BE2C (cell line): ENCODE data around the gene COIL.

Experiments used
- DNase-seq: peaks from one replicate; pipeline ENCODE4 v3.0.0-alpha.2; 2020
- H3K27me3 ChIP-seq: fragments of 250-450 bp; sonication (Bioruptor Pico); 2 replicates; pipeline ENCODE4 v1.5.1; 2020; ENCODE audit warnings: mild to moderate bottlenecking
- H3K36me3 ChIP-seq: fragments of 250-450 bp; sonication (Bioruptor Pico); 2 replicates; pipeline ENCODE4 v1.5.1; 2020; ENCODE audit warnings: mild to moderate bottlenecking
- H3K4me1 ChIP-seq: fragments of 250-450 bp; sonication (Bioruptor Pico); 2 replicates; pipeline ENCODE4 v1.5.1; 2020
- H3K4me3 ChIP-seq: 2 replicates; pipeline ENCODE4 v1.5.1; 2011; ENCODE audit warnings: low read depth, low read length
- H3K9me3 ChIP-seq: fragments of 250-450 bp; sonication (Bioruptor Pico); 2 replicates; pipeline ENCODE4 v1.5.1; 2020
- TF ChIP-seq, protein P1 (sequence below): IDR thresholded peaks from 2 replicates; pipeline ENCODE4 v1.5.1; 2012; ENCODE audit warnings: mild to moderate bottlenecking, low read depth, low read length

COIL gene

GRCh38 chr17:56913867-56914580 lies 46.8 kb downstream of the COIL start, which contains the start of gene TRIM25:
Gene TRIM25, minus strand, starts transcription at chr17:56914049. Its CDS starts 61 bp downstream, at chr17:56913988.
- Histone ChIP-seq H3K9me3 (no peaks in the 10 kb centered on the region), H3K4me3 (peak within 1 kb of the TSS; percentile 92), H3K36me3 (no peaks in the 10 kb centered on the region), H3K27me3 (no peaks in the 10 kb centered on the region), H3K4me1 (0 out of 2 replicates have a peak, but pooled peaks cover 4% of the 10 kb centered on the region)
- TF ChIP-seq, protein P1, sequence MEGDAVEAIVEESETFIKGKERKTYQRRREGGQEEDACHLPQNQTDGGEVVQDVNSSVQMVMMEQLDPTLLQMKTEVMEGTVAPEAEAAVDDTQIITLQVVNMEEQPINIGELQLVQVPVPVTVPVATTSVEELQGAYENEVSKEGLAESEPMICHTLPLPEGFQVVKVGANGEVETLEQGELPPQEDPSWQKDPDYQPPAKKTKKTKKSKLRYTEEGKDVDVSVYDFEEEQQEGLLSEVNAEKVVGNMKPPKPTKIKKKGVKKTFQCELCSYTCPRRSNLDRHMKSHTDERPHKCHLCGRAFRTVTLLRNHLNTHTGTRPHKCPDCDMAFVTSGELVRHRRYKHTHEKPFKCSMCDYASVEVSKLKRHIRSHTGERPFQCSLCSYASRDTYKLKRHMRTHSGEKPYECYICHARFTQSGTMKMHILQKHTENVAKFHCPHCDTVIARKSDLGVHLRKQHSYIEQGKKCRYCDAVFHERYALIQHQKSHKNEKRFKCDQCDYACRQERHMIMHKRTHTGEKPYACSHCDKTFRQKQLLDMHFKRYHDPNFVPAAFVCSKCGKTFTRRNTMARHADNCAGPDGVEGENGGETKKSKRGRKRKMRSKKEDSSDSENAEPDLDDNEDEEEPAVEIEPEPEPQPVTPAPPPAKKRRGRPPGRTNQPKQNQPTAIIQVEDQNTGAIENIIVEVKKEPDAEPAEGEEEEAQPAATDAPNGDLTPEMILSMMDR: no peak
- DNase-seq: peak; percentile 93

GRCh38 chr17:56913353-56913866 lies 47.4 kb downstream of the COIL start:
- H3K36me3 ChIP-seq: no peaks in the 10 kb centered on the region
- H3K4me1 ChIP-seq: 0 out of 2 replicates have a peak, but pooled peaks cover 4% of the 10 kb centered on the region
- TF ChIP-seq, protein P1: no peak
- H3K4me3 ChIP-seq: peak overlapping the region; percentile 92
- no peaks in the 10 kb centered on the region for H3K27me3 ChIP-seq
- DNase-seq: peak; percentile 32
- no peaks in the 10 kb centered on the region for H3K9me3 ChIP-seq

DNA sequence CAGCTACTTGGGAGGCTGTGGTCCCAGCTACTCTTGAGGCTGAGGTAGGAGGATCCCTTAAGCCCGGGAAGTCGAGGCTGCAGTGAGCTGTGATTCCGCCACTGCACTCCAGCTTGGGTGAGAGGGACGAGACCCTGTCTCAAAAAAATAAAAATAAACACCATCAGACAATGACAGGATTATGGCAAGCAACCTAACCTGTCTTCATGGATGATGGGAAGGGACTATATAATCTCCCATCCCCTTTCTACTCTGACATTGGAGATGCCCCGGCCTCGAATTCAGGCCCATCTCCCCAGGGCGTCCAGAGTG lies 47.9 kb downstream of the COIL start:
- no peaks in the 10 kb centered on the region for H3K9me3 ChIP-seq
- DNase-seq: no peak
- no peaks in the 10 kb centered on the region for H3K36me3 ChIP-seq
- no peaks in the 10 kb centered on the region for H3K27me3 ChIP-seq
- H3K4me1 ChIP-seq: 0 out of 2 replicates have a peak, but pooled peaks cover 4% of the 10 kb centered on the region
- TF ChIP-seq, protein P1: no peak
- peak overlapping the region; percentile 92 for H3K4me3 ChIP-seq

- DNase-seq: no peak
- TF ChIP-seq, protein P1: no peak
- H3K27me3 ChIP-seq: no peaks in the 10 kb centered on the region
- no peaks in the 10 kb centered on the region for H3K9me3 ChIP-seq
- H3K4me3 ChIP-seq: peak overlapping the region; percentile 92
- H3K36me3 ChIP-seq: no peaks in the 10 kb centered on the region
- H3K4me1 ChIP-seq: 0 out of 2 replicates have a peak, but pooled peaks cover 4% of the 10 kb centered on the region
Observed at GRCh38 chr17:56912105-56912999, 48.5 kb downstream of the COIL start.

DNA sequence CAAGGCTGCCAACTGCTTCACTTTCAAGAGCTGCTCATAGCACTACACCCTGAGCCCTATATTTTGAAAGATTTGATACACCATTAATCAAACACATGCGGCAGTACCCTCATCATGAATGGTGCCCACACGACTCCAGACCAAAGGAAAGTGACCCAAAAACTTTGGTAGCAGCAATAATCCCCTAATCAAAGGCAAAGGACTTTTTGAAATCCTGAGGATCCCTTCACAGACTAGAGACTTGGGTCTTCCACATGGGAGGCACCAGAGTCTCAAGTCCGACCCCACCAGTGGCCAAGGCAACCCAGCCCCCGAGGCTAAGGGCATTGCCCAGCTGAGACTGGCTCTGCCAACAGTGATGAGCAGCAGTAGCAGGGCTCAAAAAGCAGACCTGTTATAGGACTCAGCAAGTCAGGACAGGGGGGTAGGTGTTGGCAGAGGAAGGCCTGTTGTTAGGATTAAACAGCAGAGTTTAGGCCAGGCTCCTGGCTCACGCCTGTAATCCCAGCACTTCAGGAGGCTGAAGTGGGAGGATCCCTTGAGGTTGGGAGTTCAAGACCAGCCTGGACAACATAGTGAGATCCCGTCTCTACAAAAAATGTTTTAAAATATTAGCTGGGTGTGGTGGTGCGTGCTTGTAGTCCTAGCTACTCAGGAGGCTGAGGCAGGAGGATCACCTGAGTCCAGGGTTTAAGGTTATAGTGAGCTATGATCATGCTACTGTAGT lies 50.2 kb downstream of the COIL start:
- no peak for DNase-seq
- no peaks in the 10 kb centered on the region for H3K36me3 ChIP-seq
- no peak overlapping the region for H3K4me3 ChIP-seq
- H3K4me1 ChIP-seq: 0 out of 2 replicates have a peak, but pooled peaks cover 4% of the 10 kb centered on the region
- no peaks in the 10 kb centered on the region for H3K9me3 ChIP-seq
- no peaks in the 10 kb centered on the region for H3K27me3 ChIP-seq
- TF ChIP-seq, protein P1: no peak
